HUES6 (cell line): ENCODE results near the gene ZFHX3.

Experiments
- H3K27ac ChIP-seq: 2 replicates; pipeline ENCODE4 v1.7.0; 2013; ENCODE audit warnings: low read depth, mild to moderate bottlenecking, low read length, inconsistent platforms
- H3K27me3 ChIP-seq: 2 replicates; pipeline ENCODE4 v1.6.1; 2013; ENCODE audit warnings: low read length; ENCODE audit not compliant: control insufficient read depth, insufficient read depth
- H3K36me3 ChIP-seq: 2 replicates; pipeline ENCODE4 v1.6.1; 2013; ENCODE audit warnings: low read length; ENCODE audit not compliant: control insufficient read depth, insufficient read depth
- H3K4me1 ChIP-seq: 2 replicates; pipeline ENCODE4 v1.6.1; 2013; ENCODE audit warnings: low read length; ENCODE audit not compliant: control insufficient read depth, insufficient read depth
- H3K4me3 ChIP-seq: 2 replicates; pipeline ENCODE4 v1.5.1; 2013; ENCODE audit warnings: low read depth, low read length
- H3K9ac ChIP-seq: one replicate; pipeline ENCODE4 v1.6.1; 2013; ENCODE audit warnings: mild to moderate bottlenecking, low read length
- H3K9me3 ChIP-seq: 2 replicates; pipeline ENCODE4 v1.6.1; 2013; ENCODE audit warnings: low read depth, low read length; ENCODE audit not compliant: control insufficient read depth, insufficient read depth

The ZFHX3 gene

DNA sequence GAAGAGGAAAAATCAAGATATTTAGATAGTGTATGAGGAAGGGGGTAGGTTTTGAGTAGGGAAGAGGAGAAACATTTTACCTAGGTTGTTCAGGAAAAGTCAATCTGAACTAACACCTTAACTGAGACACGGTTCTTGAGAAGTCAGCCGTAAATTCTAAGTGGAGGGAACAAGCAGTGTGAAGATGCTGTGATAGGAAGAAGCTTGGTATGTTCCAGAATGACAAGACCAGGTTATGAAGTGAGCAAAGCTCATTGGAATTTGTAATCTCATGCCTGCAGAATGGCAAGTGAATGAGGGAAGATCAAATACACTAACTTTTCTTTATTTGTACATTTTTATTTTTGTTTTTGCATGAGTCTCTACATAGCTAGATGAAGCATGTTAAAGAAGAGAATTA lies 307.6 kb downstream of the ZFHX3 start:
- Histone ChIP-seq H3K4me3 (no peak overlapping the region), H3K9ac (no peak overlapping the region), H3K9me3 (no peaks in the 10 kb centered on the region), H3K4me1 (peaks cover 14% of the 10 kb centered on the region), H3K27me3 (no peaks in the 10 kb centered on the region), H3K27ac (no peak overlapping the region), H3K36me3 (no peaks in the 10 kb centered on the region)

DNA sequence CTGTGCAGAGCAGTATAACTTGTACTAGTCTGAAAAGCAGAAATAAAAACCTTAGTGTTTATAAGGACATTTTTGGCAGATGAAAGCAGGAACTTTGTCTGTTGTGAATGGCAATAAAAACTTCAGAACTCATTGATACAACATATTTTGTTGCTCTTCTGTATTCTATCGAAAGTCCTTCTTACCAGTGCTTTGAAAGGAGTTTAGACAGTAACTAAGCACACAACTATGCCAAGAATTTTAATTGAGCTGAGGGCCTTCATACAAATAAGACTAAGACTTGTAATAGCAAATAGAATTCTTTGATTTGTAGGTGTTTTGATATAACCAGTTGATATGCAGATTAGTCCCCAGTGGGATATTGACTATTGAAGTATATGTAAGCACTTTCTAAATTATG lies 308.4 kb downstream of the ZFHX3 start:
- Histone ChIP-seq H3K27me3 (no peaks in the 10 kb centered on the region), H3K4me1 (peaks cover 14% of the 10 kb centered on the region), H3K9me3 (no peaks in the 10 kb centered on the region), H3K4me3 (no peak overlapping the region), H3K9ac (no peak overlapping the region), H3K36me3 (no peaks in the 10 kb centered on the region), H3K27ac (no peak overlapping the region; the same call in 1 of the 2 replicates)

DNA sequence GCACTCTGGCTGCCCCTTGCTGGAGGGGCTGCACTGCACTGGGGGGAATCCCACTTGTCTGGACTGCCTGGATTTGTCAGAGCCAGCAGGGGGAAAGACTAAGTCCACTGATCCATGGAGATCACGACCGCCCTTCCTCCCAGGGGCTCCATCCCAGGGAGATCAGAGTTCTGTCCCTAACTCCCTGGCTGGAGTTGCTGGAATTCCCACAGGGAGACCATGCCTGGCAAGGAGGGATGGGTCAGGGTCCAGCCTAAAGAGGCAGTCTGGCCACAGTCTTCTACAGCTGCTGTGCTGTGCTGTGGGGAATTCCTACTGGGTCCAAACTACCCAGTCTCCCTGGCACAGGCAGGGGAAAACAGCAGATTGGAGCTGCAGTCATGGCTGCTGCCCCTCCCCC lies 311.9 kb downstream of the ZFHX3 start:
- Histone ChIP-seq H3K4me1 (peaks cover 14% of the 10 kb centered on the region), H3K4me3 (no peak overlapping the region), H3K36me3 (no peaks in the 10 kb centered on the region), H3K9ac (no peak overlapping the region), H3K27me3 (no peaks in the 10 kb centered on the region), H3K27ac (no peak overlapping the region), H3K9me3 (no peaks in the 10 kb centered on the region)
